NCI-H345 treated with DMSO at 0.1 percent for 48 hours (cell line): ENCODE measurements around the gene POLRMT.
A peak's percentile ranks its signal among the peaks of the same experiment; 100 is the strongest.
"Not testable (repeated sequence)": the region's sequence is repeated elsewhere in the genome, so short reads cannot be mapped to it uniquely, and the experiment has no call there.

Experiments used
- DNase-seq: peaks from one replicate; lab custom pipeline; 2025; ENCODE audit not compliant: unreplicated experiment; lab: John Stamatoyannopoulos, UW

Gene POLRMT

DNA sequence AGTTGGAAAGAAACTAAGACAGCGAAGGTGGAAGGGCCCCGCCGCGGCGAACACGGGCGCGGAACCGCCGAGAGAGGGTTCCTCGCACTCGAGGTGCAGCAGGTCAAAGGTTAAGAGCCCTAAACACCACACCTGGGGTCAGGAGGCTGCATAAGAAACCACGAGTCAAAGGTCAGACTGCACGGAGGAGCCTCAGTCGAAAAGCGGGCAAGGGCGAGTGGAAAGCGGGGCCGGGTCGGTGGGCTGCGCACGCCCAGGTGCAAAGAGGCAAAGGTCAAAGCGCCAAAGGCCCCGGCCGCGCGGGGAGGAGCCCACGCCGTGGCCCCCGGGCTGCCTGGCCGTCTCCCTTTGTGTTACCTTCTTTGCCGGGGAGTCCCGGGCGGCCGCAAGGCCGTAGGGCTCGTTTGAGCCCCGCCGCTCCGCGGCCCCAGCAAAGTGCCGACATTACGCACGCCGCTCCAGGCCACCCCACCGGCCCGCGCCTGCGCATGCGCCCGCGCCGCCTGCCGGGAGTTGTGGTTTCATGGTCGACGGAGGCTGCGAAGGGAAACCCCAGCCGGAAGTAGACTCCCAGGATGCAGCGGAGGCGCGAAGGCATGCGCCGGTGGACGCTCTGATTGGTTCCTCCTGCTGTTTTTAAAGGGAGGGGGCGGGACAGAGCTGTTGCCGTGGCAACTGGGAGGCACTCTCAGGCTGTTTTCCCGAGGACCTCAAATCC is at the start of gene POLRMT:
Gene POLRMT, minus strand, starts transcription at position 470 of the 718 bp plus-strand sequence. Its CDS starts 25 bp downstream, at position 445.
- DNase-seq = peak; percentile 96

DNA sequence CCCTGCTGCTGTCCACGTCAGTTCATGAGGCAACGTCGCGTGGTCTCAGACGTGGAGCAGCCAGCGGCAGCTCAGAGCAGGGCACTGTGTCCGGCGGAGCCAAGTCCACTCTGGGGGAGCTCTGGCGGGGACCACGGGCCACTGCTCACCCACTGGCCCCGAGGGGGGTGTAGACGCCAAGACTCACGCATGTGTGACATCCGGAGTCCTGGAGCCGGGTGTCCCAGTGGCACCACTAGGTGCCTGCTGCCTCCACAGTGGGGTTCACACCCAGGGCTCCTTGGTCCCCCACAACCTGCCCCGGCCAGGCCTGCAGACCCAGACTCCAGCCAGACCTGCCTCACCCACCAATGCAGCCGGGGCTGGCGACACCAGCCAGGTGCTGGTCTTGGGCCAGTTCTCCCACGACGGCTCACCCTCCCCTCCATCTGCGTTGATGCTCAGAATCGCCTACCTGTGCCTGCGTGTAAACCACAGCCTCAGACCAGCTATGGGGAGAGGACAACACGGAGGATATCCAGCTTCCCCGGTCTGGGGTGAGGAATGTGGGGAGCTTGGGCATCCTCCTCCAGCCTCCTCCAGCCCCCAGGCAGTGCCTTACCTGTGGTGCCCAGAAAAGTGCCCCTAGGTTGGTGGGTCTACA is 49.5 kb upstream of the POLRMT start:
- DNase-seq = no peak

DNA sequence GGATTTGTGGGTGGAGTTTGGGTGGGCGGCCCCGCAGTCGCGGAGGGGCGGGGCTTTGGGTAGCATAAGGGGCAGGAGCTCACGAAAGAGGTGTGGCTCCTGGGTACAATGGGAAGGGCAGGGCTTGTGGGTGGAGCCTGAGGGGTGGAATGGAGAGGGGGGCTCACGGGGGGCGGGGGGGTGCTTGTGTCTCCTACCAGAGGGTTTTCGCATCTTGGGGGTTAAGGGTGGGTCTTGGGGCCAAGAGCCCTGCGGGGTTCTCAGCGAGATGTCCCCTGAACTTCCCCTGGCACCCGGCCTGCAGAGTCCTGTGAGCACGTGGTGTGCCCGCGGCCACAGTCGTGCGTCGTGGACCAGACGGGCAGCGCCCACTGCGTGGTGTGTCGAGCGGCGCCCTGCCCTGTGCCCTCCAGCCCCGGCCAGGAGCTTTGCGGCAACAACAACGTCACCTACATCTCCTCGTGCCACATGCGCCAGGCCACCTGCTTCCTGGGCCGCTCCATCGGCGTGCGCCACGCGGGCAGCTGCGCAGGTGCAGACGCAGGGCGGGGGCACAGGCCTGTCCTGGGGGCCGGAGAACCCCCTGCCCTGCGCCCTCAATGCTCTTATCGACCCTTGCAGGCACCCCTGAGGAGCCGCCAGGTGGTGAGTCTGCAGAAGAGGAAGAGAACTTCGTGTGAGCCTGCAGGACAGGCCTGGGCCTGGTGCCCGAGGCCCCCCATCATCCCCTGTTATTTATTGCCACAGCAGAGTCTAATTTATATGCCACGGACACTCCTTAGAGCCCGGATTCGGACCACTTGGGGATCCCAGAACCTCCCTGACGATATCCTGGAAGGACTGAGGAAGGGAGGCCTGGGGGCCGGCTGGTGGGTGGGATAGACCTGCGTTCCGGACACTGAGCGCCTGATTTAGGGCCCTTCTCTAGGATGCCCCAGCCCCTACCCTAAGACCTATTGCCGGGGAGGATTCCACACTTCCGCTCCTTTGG is 48.0 kb upstream of the POLRMT start:
- no peak for DNase-seq

DNA sequence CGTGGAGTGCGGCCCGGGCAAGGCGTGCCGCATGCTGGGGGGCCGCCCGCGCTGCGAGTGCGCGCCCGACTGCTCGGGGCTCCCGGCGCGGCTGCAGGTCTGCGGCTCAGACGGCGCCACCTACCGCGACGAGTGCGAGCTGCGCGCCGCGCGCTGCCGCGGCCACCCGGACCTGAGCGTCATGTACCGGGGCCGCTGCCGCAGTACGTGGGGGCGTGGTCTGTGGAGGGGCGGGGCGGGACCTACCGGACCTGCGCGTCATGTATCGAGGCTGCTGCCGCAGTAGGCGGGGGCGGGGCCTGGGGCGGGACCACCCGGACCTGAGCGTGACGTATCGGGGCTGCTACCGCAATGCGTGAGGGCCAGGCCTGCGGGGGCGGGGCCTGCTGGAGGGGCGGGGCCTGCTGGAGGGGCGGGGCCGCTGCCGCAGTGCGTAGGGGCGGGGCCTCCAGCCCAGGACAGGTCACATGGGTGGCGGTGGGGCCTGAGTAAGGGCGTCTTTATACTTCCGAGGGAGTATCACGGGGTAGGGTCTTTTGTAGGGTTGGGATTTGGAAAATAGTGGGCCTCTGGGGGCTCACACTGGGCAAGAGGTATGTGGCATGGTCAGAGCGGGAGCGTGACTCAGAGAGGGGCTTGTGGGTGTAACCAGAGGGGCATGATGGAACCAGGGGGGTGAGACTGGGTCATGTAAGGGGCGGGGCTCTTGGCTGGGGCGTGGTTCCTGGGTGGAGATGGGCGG is 47.1 kb upstream of the POLRMT start:
- peak; percentile 86 for DNase-seq

DNA sequence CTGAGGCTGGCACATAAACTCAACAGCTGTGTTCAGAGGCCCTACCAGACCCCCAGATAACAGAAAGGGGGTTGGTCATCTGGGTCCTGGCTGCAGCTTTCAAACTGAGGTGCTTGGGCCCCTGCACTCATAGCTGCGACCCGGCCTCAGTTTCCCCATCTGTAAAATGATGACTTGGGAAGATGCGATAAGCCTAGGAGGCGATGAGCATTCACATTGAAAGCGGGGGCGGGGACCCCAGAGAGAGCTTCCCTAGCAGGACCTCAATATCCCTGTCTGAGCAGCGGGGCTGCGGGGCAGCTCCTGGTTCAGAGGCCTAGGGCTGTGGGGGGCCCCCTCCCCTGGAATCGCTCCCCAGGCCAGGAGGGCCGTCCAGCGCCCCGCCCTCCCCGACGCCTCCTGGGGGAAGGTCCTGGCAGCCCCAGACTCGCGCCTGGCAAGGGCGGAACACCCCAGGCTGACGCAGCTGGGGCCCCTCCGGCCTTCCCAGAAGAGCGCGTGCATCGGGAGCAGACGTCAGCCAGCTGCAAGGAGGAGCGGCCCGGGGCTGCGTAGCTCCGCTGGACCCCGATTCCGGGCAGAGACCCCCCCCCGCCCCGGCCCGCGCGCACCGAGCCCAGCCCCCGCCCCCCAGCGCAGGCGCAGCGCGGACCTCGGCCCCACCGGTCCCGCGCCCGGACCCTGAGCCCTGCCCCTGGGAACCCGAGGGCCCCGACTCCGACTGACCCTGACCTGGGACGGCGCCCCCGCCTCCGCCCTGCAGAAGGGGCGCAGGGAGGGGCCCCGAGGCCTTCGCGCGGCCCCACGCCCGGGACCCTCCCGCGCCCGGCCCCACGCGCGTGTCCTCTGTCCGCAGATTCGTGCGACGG is 46.3 kb upstream of the POLRMT start:
- no peak for DNase-seq

DNA sequence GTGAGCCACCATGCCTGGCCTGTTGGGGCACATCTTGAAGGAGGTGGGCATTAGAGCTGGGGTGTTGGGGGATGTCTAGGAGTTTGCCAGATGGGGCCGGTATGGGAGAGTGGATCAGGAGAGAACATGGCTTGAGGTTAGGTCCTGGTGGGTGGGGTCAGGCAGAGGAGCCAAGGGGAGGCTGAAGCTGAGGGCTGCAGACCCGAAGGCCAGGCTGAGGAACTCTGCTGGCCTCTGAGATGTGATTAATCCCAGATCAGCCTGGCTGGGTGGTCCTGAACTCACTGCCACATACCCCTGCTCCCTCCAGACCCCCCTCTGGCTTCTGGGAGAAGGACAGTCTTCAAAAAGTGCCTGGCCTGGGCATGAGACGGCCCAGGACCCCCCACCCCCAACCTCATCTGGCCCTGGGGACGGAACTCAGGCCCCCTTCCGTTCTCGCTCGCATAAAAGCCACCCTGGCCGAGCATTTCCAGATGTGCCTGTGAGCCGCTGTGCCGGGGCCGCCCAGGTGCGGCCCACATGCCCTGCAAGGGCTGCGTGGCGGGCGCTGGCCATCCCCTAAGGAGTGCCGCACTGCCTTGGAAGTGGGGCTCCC is 45.6 kb upstream of the POLRMT start:
- DNase-seq = no peak

DNA sequence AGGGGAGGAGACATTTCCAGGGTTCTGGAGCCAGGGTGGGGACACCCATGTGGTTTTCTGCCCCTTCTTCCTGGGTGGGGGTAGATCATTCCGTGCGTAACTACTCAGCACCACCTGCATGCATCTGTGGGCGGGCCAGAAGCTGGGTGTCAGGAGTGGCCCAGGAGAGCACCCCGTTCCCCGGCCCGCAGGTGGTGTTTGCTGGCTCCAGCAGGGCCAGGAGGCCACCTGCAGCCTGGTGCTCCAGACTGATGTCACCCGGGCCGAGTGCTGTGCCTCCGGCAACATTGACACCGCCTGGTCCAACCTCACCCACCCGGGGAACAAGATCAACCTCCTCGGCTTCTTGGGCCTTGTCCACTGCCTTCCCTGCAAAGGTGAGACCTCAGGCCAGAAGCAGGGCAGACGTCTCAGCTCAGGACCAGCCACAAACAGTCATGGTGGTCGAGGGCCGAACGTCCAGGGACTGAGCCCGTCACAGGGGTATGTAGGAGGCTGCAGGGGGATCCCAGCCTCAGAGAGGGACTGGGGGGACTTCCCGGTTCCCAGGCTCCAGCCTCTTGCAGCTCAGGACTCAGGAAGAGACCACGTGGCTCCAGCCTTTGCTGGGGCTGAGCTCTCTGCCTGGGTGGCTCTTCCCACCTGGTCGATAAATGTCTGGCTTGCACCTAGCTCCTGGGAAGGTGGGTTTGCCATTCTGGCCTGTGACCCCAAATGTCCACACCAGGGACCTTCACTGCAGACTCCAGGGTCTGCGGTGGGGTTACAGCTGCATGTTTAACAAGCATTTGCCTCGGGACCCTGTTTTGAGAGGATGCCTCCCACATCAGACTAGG is 44.5 kb upstream of the POLRMT start:
- no peak for DNase-seq

DNA sequence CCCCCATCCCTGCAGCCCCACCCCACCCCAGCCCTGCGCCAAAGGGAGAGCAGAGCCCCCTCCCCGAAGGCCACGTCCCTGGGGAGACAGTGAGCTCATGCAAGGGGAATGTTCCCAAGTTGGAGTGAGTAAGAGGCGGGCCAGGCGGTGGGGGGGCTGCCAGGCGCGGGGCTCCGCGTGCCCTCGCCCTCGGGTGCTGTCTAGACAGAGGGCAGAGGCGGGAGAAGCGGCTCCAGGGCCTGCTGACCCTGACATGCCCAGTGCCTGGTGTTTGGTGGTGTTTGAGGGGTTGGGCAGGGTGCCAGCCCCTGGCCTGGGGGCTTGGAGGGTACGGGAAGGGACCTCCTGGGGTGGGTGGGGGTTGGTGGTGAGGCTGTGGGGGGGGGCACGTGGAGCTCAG is 43.9 kb upstream of the POLRMT start:
- no peak for DNase-seq

DNA sequence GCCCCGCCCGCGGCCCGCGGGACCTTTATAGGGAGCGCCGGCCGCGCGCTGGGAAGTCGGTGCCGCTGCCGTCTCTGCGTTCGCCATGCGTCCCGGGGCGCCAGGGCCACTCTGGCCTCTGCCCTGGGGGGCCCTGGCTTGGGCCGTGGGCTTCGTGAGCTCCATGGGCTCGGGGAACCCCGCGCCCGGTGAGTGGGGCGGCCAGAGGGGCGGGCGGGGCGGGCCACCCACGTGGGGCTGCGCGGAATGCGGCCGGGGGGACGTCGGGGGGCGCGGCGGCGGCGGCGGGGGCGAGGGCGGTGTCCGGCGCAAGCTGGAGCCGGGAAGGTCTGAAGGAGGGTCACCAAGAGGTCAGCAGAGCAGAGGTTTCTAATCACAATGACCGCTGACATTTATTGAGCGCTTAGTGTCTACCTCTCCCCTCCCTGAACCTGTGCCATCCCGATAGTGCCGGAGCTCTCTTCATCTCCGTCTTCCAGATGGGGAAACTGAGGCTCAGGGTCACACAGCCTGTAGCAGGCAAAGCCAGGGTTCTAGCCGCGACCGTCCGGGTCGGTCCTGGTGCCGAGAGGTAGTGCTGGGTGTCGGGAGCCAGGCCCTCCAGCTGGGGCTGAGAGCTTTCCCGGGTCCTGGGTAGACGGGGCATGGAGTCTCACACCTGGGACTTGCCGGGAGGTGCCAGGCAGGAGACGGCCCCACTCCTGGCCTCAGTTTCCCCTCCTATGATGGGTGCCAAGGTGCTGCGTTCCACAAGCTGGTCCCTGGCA is 43.2 kb upstream of the POLRMT start, which contains the start of gene FSTL3:
Gene FSTL3, plus strand, starts transcription at position 54 of the 767 bp plus-strand sequence. Its CDS starts 32 bp downstream, at position 86.
- DNase-seq = no peak

DNA sequence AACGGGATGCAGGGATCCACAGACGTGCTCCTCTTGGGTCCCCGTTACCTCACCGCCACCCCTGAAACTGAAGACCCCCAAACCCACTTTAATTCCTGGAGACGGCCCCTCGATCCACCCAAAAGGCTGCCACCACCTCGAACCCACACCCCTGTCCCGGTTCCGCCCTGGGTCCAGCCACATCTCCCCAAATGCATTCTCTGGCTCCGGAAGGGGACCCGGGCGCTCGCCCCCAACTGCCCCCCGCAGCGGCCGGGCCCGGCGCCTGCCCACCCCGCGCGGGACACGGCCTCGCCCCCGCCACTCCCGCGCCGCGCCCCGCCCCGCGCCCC is 42.6 kb upstream of the POLRMT start:
- DNase-seq = no peak

DNA sequence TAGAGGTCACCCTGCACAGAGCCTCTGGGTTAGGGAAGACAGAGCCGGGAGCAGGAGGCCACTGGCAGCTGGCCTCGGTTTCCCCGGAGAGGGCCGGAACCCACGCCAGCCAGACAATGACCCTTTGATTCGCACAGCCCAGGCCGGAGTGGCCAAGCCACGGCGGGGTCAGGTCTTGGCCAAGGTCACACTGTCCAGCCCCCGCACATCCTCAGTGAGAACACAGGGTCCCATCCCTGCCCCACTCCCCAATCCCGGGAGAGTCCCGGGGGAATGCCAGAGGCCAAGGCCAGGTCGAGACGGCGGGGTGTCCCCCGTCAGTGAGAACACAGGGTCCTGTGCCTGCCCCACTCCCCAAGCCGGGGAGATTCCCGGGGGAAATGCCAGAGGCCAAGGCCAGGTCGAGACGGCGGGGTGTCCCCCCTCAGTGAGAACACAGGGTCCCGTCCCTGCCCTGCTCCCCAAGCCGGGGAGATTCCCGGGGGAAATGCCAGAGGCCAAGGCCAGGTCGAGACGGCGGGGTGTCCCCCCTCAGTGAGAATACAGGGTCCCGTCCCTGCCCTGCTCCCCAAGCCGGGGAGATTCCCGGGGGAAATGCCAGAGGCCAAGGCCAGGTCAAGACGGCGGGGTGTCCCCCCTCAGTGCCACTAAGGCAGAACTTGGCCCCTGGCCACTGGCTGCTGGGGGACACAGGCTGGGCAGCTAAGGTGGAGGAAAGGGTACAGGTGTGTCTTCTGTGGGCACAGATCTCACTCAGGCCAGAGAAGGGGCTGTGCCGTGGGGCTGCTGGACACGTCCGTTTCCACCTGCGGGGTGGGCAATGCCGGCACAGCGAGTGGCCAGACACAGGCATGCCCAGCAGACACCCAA is 41.2 kb upstream of the POLRMT start:
- no peak for DNase-seq

DNA sequence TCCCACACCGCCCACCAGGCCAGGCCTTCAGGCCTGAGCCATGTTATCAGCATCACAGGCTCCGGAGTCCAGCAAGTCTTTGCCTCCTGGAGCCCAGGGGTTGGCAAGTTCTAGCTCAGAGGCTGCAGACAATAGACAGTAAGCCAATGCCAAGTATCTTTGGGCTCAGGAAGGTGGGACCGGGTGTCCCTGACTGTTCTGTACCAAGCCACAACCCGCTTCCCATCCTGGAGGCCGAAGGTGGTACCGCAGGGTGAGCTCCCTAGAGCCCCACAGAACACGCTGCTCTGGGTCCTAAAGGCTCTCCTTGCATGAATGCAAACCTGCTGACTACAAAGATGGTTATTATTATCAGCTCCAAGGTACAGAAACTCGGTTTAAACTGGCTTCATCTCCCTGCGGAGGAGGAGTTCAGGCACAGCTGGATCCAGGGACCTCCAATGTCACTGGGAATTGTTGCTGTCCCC is 37.3 kb upstream of the POLRMT start:
- DNase-seq = no peak

DNA sequence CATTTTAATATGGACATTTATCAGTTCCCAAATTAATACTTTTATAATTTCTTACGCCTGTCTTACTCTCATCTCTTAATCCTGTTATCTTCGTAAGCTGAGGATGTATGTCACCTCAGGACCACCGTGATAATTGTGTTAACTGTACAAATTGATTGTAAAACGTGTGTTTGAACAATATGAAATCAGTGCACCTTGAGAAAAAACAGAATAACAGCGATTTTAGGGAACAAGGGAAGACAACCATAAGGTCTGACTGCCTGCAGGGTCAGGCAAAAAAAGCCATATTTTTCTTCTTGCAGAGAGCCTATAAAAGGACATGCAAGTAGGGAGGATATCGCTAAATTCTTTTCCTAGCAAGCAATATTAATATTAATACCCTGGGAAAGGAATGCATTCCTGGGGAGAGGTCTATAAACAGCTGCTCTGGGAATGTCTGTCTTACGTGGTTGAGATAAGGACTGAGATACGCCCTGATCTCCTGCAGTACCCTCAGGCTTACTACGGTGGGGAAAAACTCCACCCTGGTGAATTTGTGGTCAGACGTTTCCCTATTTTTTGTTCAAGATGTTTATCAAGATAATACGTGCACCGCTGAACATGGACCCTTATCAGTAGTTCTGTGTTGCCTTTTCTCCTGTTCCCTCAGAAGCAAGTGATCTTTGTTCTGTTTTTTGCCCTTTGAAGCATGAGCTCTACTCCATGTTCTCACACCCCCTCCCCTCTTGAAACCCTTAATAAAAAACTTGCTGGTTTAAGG is 35.5 kb upstream of the POLRMT start:
- not testable (repeated sequence) for DNase-seq

DNA sequence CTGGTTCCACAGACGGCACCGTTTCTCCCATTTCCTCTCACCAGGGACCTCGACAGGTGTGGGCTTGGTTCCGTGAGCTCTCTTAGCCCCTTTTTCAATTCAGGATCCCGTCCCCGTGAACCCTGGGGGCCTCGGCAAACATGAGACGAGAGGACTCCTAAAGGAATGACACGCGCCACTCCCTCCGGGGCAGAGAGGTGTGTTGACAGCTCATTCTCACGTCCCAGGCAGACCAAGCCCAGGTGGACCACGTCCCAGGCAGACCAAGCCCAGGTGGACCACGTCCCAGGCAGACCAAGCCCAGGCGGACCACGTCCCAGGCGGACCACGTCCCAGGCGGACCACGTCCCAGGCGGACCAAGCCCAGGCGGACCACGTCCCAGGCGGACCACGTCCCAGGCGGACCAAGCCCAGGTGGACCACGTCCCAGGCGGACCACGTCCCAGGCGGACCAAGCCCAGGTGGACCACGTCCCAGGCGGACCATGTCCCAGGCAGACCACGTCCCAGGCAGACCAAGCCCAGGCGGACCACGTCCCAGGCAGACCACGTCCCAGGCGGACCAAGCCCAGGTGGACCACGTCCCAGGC is 33.7 kb upstream of the POLRMT start:
- not testable (repeated sequence) for DNase-seq

DNA sequence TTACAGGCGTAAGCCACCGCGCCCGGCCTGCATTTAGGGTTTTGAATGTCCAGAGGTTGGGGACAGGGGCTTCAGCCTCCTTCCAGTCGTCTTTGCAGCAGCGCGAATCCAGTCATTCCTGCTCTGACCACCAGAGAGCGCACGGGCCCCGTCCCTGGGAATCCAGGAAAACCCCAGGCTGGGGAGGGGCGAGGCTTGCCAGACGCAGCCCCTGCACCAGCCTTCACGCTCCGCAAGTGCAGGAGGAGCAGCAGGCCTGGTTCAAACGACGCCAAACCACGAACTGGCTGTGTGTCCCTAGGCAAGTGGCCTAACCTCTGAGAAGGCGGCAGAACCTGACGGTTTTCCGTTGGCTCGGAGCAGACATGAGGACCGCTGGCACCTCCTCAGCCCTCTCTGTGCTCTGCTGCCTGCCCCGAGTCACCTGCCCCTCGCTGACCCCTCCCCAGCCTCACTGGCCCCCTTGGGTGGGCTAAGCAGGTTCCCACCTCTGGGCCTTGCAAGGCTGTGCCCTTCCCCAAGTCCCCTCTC is 31.6 kb upstream of the POLRMT start:
- DNase-seq = peak; percentile 75
